GM12878 (cell line): ENCODE data around the gene PCF11. TPM values are rescaled to one million over a fixed set of nuclear protein-coding genes. Genes with fewer than 3 reads are reported as not detected.

Experiments used
- EED ChIP-seq: sonication (generic); IDR thresholded peaks from 2 replicates; pipeline ENCODE4 v1.6.1; 2016; ENCODE audit warnings: antibody characterized with exemption, low read depth
- FOS ChIP-seq: IDR thresholded peaks from 3 replicates; pipeline ENCODE4 v1.6.1; 2011; ENCODE audit warnings: borderline replicate concordance; ENCODE audit not compliant: insufficient read length; ENCODE audit errors: extremely low read depth
- GATAD2B ChIP-seq: fragments of 450-650 bp; conservative IDR thresholded peaks from 2 replicates; pipeline ENCODE4 v1.6.1; 2017; ENCODE audit warnings: low read depth, mild to moderate bottlenecking, moderate library complexity
- HCFC1 ChIP-seq: fragments of 150-350 bp; IDR thresholded peaks from 2 replicates; pipeline ENCODE4 v1.6.1; 2014; ENCODE audit warnings: low read length
- HDAC6 ChIP-seq: fragments of 200-600 bp; sonication (generic); IDR thresholded peaks from one replicate; pipeline ENCODE4 v1.8.0; 2017; ENCODE audit warnings: antibody characterized with exemption; ENCODE audit not compliant: unreplicated experiment
- JUNB ChIP-seq: IDR thresholded peaks from 2 replicates; pipeline ENCODE4 v1.6.1; 2016; ENCODE audit warnings: antibody characterized with exemption, mild to moderate bottlenecking
- LARP7 ChIP-seq: fragments of 450-650 bp; IDR thresholded peaks from 2 replicates; pipeline ENCODE4 v1.6.1; 2017; ENCODE audit warnings: mild to moderate bottlenecking
- MYB ChIP-seq: fragments of 150-350 bp; IDR thresholded peaks from 2 replicates; pipeline ENCODE4 v1.6.1; 2014; ENCODE audit warnings: mild to moderate bottlenecking, low read depth, low read length, borderline replicate concordance
- NFXL1 ChIP-seq: fragments of 450-650 bp; IDR thresholded peaks from 2 replicates; pipeline ENCODE4 v1.6.1; 2017; ENCODE audit warnings: antibody characterized with exemption, mild to moderate bottlenecking, borderline replicate concordance
- RB1 ChIP-seq: fragments of 450-650 bp; formaldehyde crosslinking; IDR thresholded peaks from 2 replicates; pipeline ENCODE4 v1.6.1; 2017; ENCODE audit warnings: mild to moderate bottlenecking, borderline replicate concordance
- SMARCA5 ChIP-seq: fragments of 450-650 bp; IDR thresholded peaks from 2 replicates; pipeline ENCODE4 v1.6.1; 2017; ENCODE audit warnings: mild to moderate bottlenecking
- SUZ12 ChIP-seq: fragments of 200-600 bp; sonication (generic); IDR thresholded peaks from one replicate; pipeline ENCODE4 v1.6.1; 2018; ENCODE audit warnings: antibody characterized with exemption, mild to moderate bottlenecking; ENCODE audit not compliant: unreplicated experiment
- polyA plus RNA-seq, 11 experiments: library from polyadenylated mRNA; depleted of rRNA in 4 of 11; unstranded in 6 of 11; stranded (reverse) in 5 of 11; fragments of >200 nt; fragmentation: Nextera tagmentation in 4 of 11; fragmentation: Illumina TruSeq in 1 of 11; extraction: Ambion mirVana in 4 of 11; extraction: Trizol in 1 of 11; gene quantifications; 1 replicate in 1 of 11; 2 replicates in 10 of 11; pipeline versions ENCODE4 v1.2.1 to v1.2.3, GENCODE V29; 2011 to 2016; ENCODE audit warnings: inconsistent platforms in 2 of 11, missing spikeins in 2 of 11, low read depth in 1 of 11
- total RNA-seq, 4 experiments: library from RNA; depleted of rRNA in 3 of 4; stranded (reverse); fragments of >200 nt in 3 of 4; fragmentation: Illumina TruSeq in 1 of 4; extraction: Trizol in 1 of 4; gene quantifications; 2 replicates each; pipeline versions ENCODE4 v1.2.1 to v1.2.3, GENCODE V29; 2013 to 2021
- TF ChIP-seq, protein P1 (sequence below): IDR thresholded peaks from 2 replicates; pipeline ENCODE4 v1.6.1; 2012; ENCODE audit warnings: low read depth, low read length, improper control_type of control experiment
- TF ChIP-seq, protein P2 (sequence below): IDR thresholded peaks from 2 replicates; pipeline ENCODE4 v1.6.1; 2012; ENCODE audit warnings: low read depth, low read length, improper control_type of control experiment
- TF ChIP-seq, protein P3 (sequence below): fragments of 450-650 bp; IDR thresholded peaks from 2 replicates; pipeline ENCODE4 v1.6.1; 2016; ENCODE audit warnings: mild to moderate bottlenecking, moderate library complexity, borderline replicate concordance
- TF ChIP-seq, protein P4 (sequence below): fragments of 450-650 bp; formaldehyde crosslinking; IDR thresholded peaks from 2 replicates; pipeline ENCODE4 v1.4.0; 2022; ENCODE audit warnings: mild to moderate bottlenecking, moderate library complexity

The PCF11 gene
- total and polyA plus RNA-seq, 10 of the 15 experiments (the other 5 are each of a cell fraction or from before 2014, with no cell fraction given): 9.2 to 90.4 (median 48.0) TPM

DNA sequence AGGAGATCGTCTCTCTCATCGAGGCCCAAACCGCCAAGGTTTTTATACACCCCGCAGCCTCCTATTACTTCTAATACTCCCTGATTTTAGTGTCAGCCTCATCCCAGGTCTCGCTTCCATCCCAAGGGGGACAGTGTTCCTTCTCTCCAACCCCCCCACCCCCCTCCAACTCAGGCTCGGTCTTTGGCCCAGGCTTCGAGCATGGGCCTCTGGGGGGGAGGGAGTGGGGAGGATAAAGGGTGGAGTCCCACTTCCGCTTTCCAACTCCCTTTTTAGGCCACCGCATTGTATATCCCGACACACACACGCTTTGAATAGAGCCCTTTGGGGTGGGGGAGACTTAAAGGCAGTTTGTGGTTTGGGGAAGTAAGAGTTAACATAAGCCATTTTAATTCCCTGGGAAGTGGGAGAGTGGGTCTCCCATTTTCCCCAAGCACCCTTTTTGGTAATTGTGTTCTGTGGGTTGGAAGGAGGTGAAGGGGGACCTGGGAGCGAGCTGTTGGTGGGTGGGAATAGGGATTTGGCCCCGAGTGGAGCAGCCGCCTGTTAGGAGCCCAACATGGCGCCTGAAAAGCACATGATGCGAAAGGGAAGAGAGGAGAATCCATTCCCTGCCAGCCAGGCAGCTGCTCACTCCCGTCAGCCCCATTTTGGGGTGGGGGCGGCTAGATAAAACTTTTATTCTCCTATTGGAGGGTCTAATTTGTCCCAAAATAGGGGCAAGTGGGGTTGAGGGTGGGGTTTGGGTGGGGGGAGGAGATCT lies 844 bp downstream of the PCF11 start (continued):
- TF ChIP-seq MYB (no peak), LARP7 (no peak; the same call in 1 of the 2 replicates), HCFC1 (no peak), SUZ12 (no peak), EED (peak; percentile 53; the same call in 1 of the 2 replicates), JUNB (no peak), RB1 (no peak), NFXL1 (no peak), FOS (no peak), HDAC6 (no peak), SMARCA5 (0 out of 2 replicates have a peak, but pooled peaks have one; percentile 24), GATAD2B (no peak)
- TF ChIP-seq, protein P1, sequence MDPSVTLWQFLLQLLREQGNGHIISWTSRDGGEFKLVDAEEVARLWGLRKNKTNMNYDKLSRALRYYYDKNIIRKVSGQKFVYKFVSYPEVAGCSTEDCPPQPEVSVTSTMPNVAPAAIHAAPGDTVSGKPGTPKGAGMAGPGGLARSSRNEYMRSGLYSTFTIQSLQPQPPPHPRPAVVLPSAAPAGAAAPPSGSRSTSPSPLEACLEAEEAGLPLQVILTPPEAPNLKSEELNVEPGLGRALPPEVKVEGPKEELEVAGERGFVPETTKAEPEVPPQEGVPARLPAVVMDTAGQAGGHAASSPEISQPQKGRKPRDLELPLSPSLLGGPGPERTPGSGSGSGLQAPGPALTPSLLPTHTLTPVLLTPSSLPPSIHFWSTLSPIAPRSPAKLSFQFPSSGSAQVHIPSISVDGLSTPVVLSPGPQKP: peak; percentile 76
- TF ChIP-seq, protein P2, sequence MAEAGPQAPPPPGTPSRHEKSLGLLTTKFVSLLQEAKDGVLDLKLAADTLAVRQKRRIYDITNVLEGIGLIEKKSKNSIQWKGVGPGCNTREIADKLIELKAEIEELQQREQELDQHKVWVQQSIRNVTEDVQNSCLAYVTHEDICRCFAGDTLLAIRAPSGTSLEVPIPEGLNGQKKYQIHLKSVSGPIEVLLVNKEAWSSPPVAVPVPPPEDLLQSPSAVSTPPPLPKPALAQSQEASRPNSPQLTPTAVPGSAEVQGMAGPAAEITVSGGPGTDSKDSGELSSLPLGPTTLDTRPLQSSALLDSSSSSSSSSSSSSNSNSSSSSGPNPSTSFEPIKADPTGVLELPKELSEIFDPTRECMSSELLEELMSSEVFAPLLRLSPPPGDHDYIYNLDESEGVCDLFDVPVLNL: no peak
- TF ChIP-seq, protein P3, sequence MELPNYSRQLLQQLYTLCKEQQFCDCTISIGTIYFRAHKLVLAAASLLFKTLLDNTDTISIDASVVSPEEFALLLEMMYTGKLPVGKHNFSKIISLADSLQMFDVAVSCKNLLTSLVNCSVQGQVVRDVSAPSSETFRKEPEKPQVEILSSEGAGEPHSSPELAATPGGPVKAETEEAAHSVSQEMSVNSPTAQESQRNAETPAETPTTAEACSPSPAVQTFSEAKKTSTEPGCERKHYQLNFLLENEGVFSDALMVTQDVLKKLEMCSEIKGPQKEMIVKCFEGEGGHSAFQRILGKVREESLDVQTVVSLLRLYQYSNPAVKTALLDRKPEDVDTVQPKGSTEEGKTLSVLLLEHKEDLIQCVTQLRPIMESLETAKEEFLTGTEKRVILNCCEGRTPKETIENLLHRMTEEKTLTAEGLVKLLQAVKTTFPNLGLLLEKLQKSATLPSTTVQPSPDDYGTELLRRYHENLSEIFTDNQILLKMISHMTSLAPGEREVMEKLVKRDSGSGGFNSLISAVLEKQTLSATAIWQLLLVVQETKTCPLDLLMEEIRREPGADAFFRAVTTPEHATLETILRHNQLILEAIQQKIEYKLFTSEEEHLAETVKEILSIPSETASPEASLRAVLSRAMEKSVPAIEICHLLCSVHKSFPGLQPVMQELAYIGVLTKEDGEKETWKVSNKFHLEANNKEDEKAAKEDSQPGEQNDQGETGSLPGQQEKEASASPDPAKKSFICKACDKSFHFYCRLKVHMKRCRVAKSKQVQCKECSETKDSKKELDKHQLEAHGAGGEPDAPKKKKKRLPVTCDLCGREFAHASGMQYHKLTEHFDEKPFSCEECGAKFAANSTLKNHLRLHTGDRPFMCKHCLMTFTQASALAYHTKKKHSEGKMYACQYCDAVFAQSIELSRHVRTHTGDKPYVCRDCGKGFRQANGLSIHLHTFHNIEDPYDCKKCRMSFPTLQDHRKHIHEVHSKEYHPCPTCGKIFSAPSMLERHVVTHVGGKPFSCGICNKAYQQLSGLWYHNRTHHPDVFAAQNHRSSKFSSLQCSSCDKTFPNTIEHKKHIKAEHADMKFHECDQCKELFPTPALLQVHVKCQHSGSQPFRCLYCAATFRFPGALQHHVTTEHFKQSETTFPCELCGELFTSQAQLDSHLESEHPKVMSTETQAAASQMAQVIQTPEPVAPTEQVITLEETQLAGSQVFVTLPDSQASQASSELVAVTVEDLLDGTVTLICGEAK: no peak
- TF ChIP-seq, protein P4, sequence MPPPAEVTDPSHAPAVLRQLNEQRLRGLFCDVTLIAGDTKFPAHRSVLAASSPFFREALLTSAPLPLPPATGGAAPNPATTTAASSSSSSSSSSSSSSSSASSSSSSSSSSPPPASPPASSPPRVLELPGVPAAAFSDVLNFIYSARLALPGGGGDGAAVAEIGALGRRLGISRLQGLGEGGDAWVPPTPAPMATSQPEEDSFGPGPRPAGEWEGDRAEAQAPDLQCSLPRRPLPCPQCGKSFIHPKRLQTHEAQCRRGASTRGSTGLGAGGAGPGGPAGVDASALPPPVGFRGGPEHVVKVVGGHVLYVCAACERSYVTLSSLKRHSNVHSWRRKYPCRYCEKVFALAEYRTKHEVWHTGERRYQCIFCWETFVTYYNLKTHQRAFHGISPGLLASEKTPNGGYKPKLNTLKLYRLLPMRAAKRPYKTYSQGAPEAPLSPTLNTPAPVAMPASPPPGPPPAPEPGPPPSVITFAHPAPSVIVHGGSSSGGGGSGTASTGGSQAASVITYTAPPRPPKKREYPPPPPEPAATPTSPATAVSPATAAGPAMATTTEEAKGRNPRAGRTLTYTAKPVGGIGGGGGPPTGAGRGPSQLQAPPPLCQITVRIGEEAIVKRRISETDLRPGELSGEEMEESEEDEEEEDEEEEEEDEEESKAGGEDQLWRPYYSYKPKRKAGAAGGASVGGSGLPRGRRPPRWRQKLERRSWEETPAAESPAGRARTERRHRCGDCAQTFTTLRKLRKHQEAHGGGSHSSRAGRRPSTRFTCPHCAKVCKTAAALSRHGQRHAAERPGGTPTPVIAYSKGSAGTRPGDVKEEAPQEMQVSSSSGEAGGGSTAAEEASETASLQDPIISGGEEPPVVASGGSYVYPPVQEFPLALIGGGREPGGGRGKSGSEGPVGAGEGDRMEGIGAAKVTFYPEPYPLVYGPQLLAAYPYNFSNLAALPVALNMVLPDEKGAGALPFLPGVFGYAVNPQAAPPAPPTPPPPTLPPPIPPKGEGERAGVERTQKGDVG (CRISPR knock-in tag): no peak
